Thoracic aorta (tissue), 2 donors: Measurements from ENCODE around the gene ZNF407. TPM values are rescaled to one million over a fixed set of nuclear protein-coding genes. Genes with fewer than 3 reads are reported as not detected.
A peak's percentile ranks its signal among the peaks of the same experiment; 100 is the strongest.

Experiments used
- ATAC-seq: fragments of 150-250 bp; one replicate; pipeline ENCODE4 v1.8.0; 2017; ENCODE audit warnings: low read depth; ENCODE audit not compliant: insufficient number of reproducible peaks, low FRiP score
- DNase-seq: peaks from one replicate; pipeline ENCODE4 v3.0.0-alpha.2; 2020; ENCODE audit warnings: low spot score
- H3K27ac ChIP-seq, 2 donors: fragments of 200-600 bp; sonication (generic); 1 replicate in 1 of 2; 2 replicates in 1 of 2; pipeline ENCODE4 v1.5.1; 2016; ENCODE audit warnings: mild to moderate bottlenecking in 2 of 2, moderate library complexity in 2 of 2
- H3K27me3 ChIP-seq: fragments of 200-600 bp; sonication (generic); replicated peaks from 2 replicates; pipeline ENCODE4 v1.6.0; 2016; ENCODE audit warnings: mild to moderate bottlenecking; ENCODE audit not compliant: insufficient read depth
- H3K36me3 ChIP-seq: fragments of 200-600 bp; sonication (generic); one replicate; pipeline ENCODE4 v1.5.1; 2016
- H3K4me1 ChIP-seq, 2 donors: fragments of 200-600 bp; sonication (generic); 1 replicate in 1 of 2; 2 replicates in 1 of 2; pipeline versions ENCODE4 v1.5.1 to v1.6.0; 2016; ENCODE audit warnings: low read depth in 2 of 2, mild to moderate bottlenecking in 1 of 2; ENCODE audit not compliant: control insufficient read depth in 1 of 2
- H3K4me3 ChIP-seq: fragments of 200-600 bp; sonication (generic); 2 replicates; pipeline ENCODE4 v1.5.1; 2016; ENCODE audit warnings: mild to moderate bottlenecking
- H3K9me3 ChIP-seq: fragments of 200-600 bp; sonication (generic); 2 replicates; pipeline ENCODE4 v1.5.1; 2016
- total RNA-seq, 2 donors: library from RNA; depleted of rRNA; stranded (reverse); fragments of >200 nt; gene quantifications; one replicate each; pipeline versions ENCODE4 v1.1.0 to v1.2.3, GENCODE V29; 2016
- TF ChIP-seq, protein P1 (sequence below): fragments of 200-600 bp; sonication (generic); IDR thresholded peaks from one replicate; pipeline ENCODE4 v1.5.1; 2019; ENCODE audit warnings: antibody characterized with exemption

Gene ZNF407
- total RNA-seq, 2 donors from 2014 or later: 18.7 to 26.7 TPM

DNA sequence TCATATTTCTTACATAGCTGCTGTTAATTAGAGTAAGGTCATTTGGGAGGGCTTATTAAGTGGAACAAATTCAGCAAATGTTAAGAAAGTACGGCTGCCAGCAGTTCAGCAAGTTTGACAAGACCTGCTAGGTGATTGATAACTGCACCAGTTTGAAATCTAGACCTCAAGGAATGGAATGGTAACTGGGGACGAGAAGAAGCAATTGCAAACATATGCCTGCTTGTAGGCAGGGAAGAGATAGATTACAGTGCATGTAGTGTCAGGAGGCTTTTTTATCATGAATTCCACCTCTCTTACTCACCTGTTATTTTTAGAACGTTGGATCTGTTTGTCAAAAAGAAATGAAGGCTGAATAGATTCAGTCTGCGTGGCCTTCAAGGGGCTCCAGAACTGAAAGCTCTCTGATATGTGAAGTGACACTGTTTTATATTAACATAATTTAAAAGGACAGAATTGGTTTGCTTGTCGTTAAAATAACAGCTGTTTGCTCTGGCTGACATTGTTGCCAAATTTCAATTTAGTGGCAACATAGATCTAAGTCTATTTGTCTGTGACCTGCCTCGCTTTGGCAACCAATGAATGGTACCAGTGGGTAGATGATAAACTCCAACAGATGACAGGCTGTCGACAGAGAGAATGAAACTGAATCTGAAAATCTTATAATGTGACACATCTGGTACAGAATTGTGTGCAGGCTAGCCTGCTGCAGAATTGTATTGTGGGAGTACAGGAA, 199.3 kb downstream of the ZNF407 start:
- TF ChIP-seq, protein P1, sequence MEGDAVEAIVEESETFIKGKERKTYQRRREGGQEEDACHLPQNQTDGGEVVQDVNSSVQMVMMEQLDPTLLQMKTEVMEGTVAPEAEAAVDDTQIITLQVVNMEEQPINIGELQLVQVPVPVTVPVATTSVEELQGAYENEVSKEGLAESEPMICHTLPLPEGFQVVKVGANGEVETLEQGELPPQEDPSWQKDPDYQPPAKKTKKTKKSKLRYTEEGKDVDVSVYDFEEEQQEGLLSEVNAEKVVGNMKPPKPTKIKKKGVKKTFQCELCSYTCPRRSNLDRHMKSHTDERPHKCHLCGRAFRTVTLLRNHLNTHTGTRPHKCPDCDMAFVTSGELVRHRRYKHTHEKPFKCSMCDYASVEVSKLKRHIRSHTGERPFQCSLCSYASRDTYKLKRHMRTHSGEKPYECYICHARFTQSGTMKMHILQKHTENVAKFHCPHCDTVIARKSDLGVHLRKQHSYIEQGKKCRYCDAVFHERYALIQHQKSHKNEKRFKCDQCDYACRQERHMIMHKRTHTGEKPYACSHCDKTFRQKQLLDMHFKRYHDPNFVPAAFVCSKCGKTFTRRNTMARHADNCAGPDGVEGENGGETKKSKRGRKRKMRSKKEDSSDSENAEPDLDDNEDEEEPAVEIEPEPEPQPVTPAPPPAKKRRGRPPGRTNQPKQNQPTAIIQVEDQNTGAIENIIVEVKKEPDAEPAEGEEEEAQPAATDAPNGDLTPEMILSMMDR: no peak
- DNase-seq: no peak
- H3K4me1 ChIP-seq: peaks cover 10 to 11% of the 10 kb centered on the region in 2 donors
- H3K4me3 ChIP-seq: peak overlapping the region; percentile 15
- H3K27ac ChIP-seq: no peak overlapping the region
- H3K9me3 ChIP-seq: no peaks in the 10 kb centered on the region
- no peaks in the 10 kb centered on the region for H3K36me3 ChIP-seq
- ATAC-seq: no peak
- no peaks in the 10 kb centered on the region for H3K27me3 ChIP-seq

DNA sequence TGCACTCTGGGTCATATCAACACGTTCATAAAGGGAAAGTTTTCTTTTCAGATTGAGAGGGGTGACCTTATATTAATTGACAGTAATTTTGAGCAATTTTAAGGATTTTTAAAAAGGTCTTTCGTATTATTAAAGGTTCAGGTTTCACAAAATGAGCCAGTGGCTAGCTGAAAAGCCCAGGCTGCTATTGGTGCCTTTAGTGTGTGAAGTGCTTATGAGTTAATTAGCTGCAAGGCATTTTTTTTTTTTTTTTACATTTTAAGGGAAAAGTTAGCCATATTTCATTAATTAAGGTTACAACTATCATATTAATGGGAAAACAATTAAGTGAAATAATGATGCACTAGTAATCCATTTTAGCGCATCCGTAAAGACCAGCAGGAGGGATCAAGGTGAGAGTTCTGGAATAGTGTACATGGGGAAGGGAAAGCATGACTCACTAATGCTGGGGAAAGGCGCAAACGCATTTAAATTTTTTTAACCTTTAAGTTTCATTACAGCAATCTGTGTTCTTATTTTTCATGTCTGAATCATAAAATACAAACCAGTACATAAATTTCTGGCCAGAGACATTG, 200.0 kb downstream of the ZNF407 start:
- ATAC-seq: no peak
- no peak for DNase-seq
- H3K4me1 ChIP-seq: peaks cover 10 to 11% of the 10 kb centered on the region in 2 donors
- no peaks in the 10 kb centered on the region for H3K27me3 ChIP-seq
- TF ChIP-seq, protein P1: no peak
- H3K9me3 ChIP-seq: no peaks in the 10 kb centered on the region
- H3K4me3 ChIP-seq: peak overlapping the region; percentile 15
- no peak overlapping the region for H3K27ac ChIP-seq
- no peaks in the 10 kb centered on the region for H3K36me3 ChIP-seq

DNA sequence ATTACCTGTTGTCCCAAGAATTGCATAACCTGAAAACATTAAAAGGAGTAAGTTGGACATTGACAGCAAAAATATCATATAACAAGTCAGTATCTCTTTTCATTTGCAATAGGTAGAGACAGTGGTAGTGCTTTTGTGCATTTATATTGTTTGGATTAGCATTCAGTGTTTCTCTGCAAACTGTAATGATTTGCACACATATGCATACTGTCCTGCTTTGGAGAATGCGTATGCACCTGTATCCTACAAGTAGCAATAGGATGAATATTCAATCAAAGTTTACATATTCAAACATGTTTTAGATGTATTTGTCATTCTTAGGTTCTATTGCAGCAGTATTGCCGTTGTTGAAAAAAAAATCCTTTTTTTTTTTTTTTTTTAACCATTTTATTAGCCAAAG, 201.9 kb downstream of the ZNF407 start:
- Histone ChIP-seq H3K27me3 (no peaks in the 10 kb centered on the region), H3K4me3 (no peak overlapping the region), H3K9me3 (no peaks in the 10 kb centered on the region), H3K27ac (no peak overlapping the region), H3K4me1 (peaks cover 10 to 11% of the 10 kb centered on the region in 2 donors), H3K36me3 (no peaks in the 10 kb centered on the region)
- TF ChIP-seq, protein P1: no peak
- no peak for DNase-seq
- no peak for ATAC-seq

GRCh38 chr18:74800098-74800497, 202.4 kb downstream of the ZNF407 start:
- TF ChIP-seq, protein P1: no peak
- Histone ChIP-seq H3K9me3 (no peaks in the 10 kb centered on the region), H3K27me3 (no peaks in the 10 kb centered on the region), H3K36me3 (no peaks in the 10 kb centered on the region), H3K4me1 (peaks cover 10 to 11% of the 10 kb centered on the region in 2 donors), H3K4me3 (no peak overlapping the region), H3K27ac (no peak overlapping the region)
- no peak for ATAC-seq
- no peak for DNase-seq

- Histone ChIP-seq H3K4me1 (peaks cover 6 to 16% of the 10 kb centered on the region in 2 donors), H3K27me3 (no peaks in the 10 kb centered on the region), H3K4me3 (no peak overlapping the region), H3K9me3 (no peaks in the 10 kb centered on the region), H3K36me3 (no peaks in the 10 kb centered on the region), H3K27ac (no peak overlapping the region)
- DNase-seq (no peak), ATAC-seq (no peak)
- TF ChIP-seq, protein P1: no peak
Observed at GRCh38 chr18:74803117-74803516, 205.4 kb downstream of the ZNF407 start.
